Prostate gland (tissue), 2 donors: ENCODE data around the gene CACNA2D1.

ENCODE experiments used
- CTCF ChIP-seq, 4 experiments: fragments of 200-600 bp in 2 of 4; fragments of 450-650 bp in 2 of 4; sonication (generic) in 2 of 4; IDR thresholded peaks; 1 replicate in 3 of 4; 2 replicates in 1 of 4; pipeline ENCODE4 v1.5.1; 2016 to 2019; ENCODE audit warnings: antibody characterized with exemption in 4 of 4, mild to moderate bottlenecking in 2 of 4, moderate library complexity in 2 of 4
- POLR2A ChIP-seq: fragments of 450-650 bp; IDR thresholded peaks from one replicate; pipeline ENCODE4 v1.6.1; 2016; ENCODE audit warnings: antibody characterized with exemption, mild to moderate bottlenecking
- POLR2AphosphoS5 ChIP-seq: sonication (generic); formaldehyde crosslinking; IDR thresholded peaks from one replicate; pipeline ENCODE4 v1.6.1; 2017; ENCODE audit warnings: antibody characterized with exemption

DNA sequence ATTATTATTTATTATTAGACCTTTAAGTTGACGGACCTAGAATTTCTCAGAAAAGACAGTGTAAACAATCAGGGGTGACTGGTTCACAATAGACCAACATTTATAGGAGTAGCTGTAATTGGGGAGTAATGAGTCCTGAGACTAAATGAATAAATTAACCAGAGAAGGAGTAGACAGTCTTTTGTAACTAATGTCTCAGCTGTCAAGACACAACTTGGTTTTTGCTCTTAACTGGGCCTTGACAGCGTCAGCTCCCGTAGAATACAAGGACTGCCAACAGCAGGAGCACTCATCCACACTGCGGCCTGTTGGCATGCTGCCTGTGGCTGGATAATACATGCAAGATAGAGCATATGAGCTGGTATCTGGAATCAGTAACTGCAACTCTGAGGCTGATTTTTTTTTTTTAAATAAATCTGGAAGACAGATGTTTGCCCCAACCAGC lies 123.9 kb downstream of the CACNA2D1 start:
- TF ChIP-seq POLR2AphosphoS5 = peak; percentile 11
- no peak for TF ChIP-seq CTCF (IDR thresholded peaks at IDR 0.05)
- TF ChIP-seq POLR2A = no peak
